Stomach (tissue), 19 donors: ENCODE measurements around the gene KIF1A. TPM values are rescaled to one million over a fixed set of nuclear protein-coding genes. Genes with fewer than 3 reads are reported as not detected.

ENCODE experiments used
- DNase-seq, 2 donors: peaks; one replicate each; pipeline versions ENCODE4 v3.0.0 to v3.0.0-alpha.2; 2013 to 2019
- H3K27ac ChIP-seq, 5 donors: fragments of 200-600 bp in 4 of 5; sonication (generic) in 4 of 5; one replicate each; pipeline ENCODE4 v1.5.1; 2013 to 2019; ENCODE audit warnings: mild to moderate bottlenecking in 1 of 5, moderate library complexity in 1 of 5
- H3K27me3 ChIP-seq, 3 donors: fragments of 200-600 bp; sonication (generic); one replicate each; pipeline ENCODE4 v1.5.1; 2017 to 2019; ENCODE audit warnings: mixed run types in 1 of 3
- H3K36me3 ChIP-seq, 4 donors: fragments of 200-600 bp; sonication (generic); 1 replicate in 3 of 4; 2 replicates in 1 of 4; pipeline ENCODE4 v1.5.1; 2016 to 2019
- H3K4me1 ChIP-seq, 4 donors: fragments of 200-600 bp; sonication (generic); one replicate each; pipeline ENCODE4 v1.5.1; 2016 to 2019
- H3K4me3 ChIP-seq, 4 donors: fragments of 200-600 bp; sonication (generic) in 3 of 4; one replicate each; pipeline ENCODE4 v1.5.1; 2016 to 2019; ENCODE audit warnings: mild to moderate bottlenecking in 1 of 4
- H3K9me3 ChIP-seq, 4 donors: fragments of 200-600 bp; sonication (generic); one replicate each; pipeline ENCODE4 v1.5.1; 2016 to 2019
- CTCF ChIP-seq, 7 experiments: fragments of 450-650 bp in 4 of 7; fragments of 200-600 bp in 3 of 7; sonication (generic) in 3 of 7; IDR thresholded peaks; one replicate each; pipeline ENCODE4 v1.5.1; 2016 to 2019; ENCODE audit warnings: antibody characterized with exemption in 7 of 7, control low read depth in 2 of 7, mild to moderate bottlenecking in 1 of 7
- EP300 ChIP-seq: sonication (generic); formaldehyde crosslinking; IDR thresholded peaks from one replicate; pipeline ENCODE4 v1.6.1; 2017; ENCODE audit warnings: antibody characterized with exemption
- POLR2A ChIP-seq, 4 donors: fragments of 450-650 bp; IDR thresholded peaks; one replicate each; pipeline ENCODE4 v1.6.1; 2016; ENCODE audit warnings: antibody characterized with exemption in 4 of 4, control low read depth in 2 of 4, mild to moderate bottlenecking in 1 of 4, moderate library complexity in 1 of 4
- POLR2AphosphoS5 ChIP-seq, 3 donors: sonication (generic); formaldehyde crosslinking; IDR thresholded peaks; one replicate each; pipeline ENCODE4 v1.6.1; 2016; ENCODE audit warnings: antibody characterized with exemption in 3 of 3
- WGBS, 5 donors: extraction: QIAGEN DNeasy Blood & Tissue Kit in 3 of 5; methylation state at CpG; one replicate each; pipeline versions ENCODE4 v1.1.5 to v1.1.7; 2013 to 2018; 5-methylcytosine and 5-hydroxymethylcytosine counted together
- intact Hi-C: fragments of 100-400 bp; cut with DNase I; formaldehyde crosslinking; loops from one replicate; pipeline ENCODE4 v1.15.1; 2023; ENCODE audit warnings: low total_unique reads
- long read RNA-seq, 10 donors: transcript quantifications; one replicate each; lab custom pipeline, GENCODE V29; 2026
- polyA plus RNA-seq, 3 donors: library from polyadenylated mRNA; stranded (reverse); fragments of 200-250 nt; gene quantifications; one replicate each; pipeline ENCODE4 v1.2.3, GENCODE V29; 2013
- total RNA-seq, 5 donors: library from RNA; depleted of rRNA; stranded (reverse); fragments of >200 nt; gene quantifications; one replicate each; pipeline versions ENCODE4 v1.1.0 to v1.2.3, GENCODE V29; 2014 to 2016
- donor health status: healthy with polysubstance abuse.
- donor health status: Bipolar disorder and iron deficiency.
- donor health status: healthy.

KIF1A gene
- total RNA-seq = 10 to 100 TPM in 1 of 5 donors, 1 to 10 TPM in 3, under 1 TPM in 1; 0.29 to 12.5 (median 3.9) TPM
- polyA plus RNA-seq = 1 to 10 TPM in 1 of 3 donors, under 1 TPM in 2; 0.15 to 4.9 (median 0.63) TPM
- long read RNA-seq, donor 1 = 0 reads
- long read RNA-seq, donor 2 = 0 reads
- long read RNA-seq, donor 3 = 0 reads
- long read RNA-seq, donor 4 = 0 reads
- long read RNA-seq, donor 5 = 0 reads
- long read RNA-seq, donor 6 = 0 reads
- long read RNA-seq, donor 7 = 0 reads
- long read RNA-seq, donor 8 = 0 reads
- long read RNA-seq, donor 9 = 0 reads
- long read RNA-seq, donor 10 = 0 reads

GRCh38 chr2:240819858-240820606 is at the start of gene KIF1A:
Gene KIF1A (minus strand): TSS chr2:240820219. CDS start chr2:240797752, 22,467 bp downstream.
- Histone ChIP-seq H3K9me3 (peaks cover 0 to 12% (median 9%) of the 10 kb centered on the region in 4 donors), H3K27ac (peak within 1 kb of the TSS in 2 of 5 donors; percentile 37 to 46), H3K4me3 (peak within 1 kb of the TSS; percentile 31 to 46 (median 40)), H3K4me1 (peaks cover 26 to 29% (median 28%) of the 10 kb centered on the region in 4 donors), H3K27me3 (peaks cover 24 to 93% (median 59%) of the 10 kb centered on the region in 3 donors), H3K36me3 (no peaks in the 10 kb centered on the region)
- TF ChIP-seq CTCF (IDR thresholded peaks at IDR 0.05) = no peak
- no peak for TF ChIP-seq EP300
- TF ChIP-seq POLR2A (IDR thresholded peaks at IDR 0.05) = no peak
- TF ChIP-seq POLR2AphosphoS5 (IDR thresholded peaks at IDR 0.05) = no peak
- intact Hi-C loops = no loop called here
- 1 to 2% (median 1%) methylated on average over 39 to 104 of the region's 104 CpGs for WGBS, 5 donors
- peak; percentile 33 to 88 for DNase-seq

- H3K4me3 ChIP-seq = no peak overlapping the region
- no peak for DNase-seq
- intact Hi-C loops = no loop called here
- H3K4me1 ChIP-seq = peaks cover 0 to 3% (median 0%) of the 10 kb centered on the region in 4 donors
- H3K27ac ChIP-seq = no peak overlapping the region
- H3K9me3 ChIP-seq = no peaks in the 10 kb centered on the region
- 90 to 93% (median 91%) methylated on average over 15 to 25 of the region's 25 CpGs for WGBS, 5 donors
- no peaks in the 10 kb centered on the region for H3K36me3 ChIP-seq
- no peak for TF ChIP-seq POLR2AphosphoS5 (IDR thresholded peaks at IDR 0.05)
- peaks cover 0 to 15% (median 0%) of the 10 kb centered on the region in 3 donors for H3K27me3 ChIP-seq
These were observed 49.3 kb upstream of the KIF1A start for GRCh38 chr2:240869109-240869955.

GRCh38 chr2:240868286-240869108 is 48.5 kb upstream of the KIF1A start, which contains the start of gene AGXT:
Gene AGXT (plus strand): TSS chr2:240868824. CDS start chr2:240868866, 42 bp downstream.
- H3K9me3 ChIP-seq = no peaks in the 10 kb centered on the region
- 61 to 76% (median 71%) methylated on average over 16 to 21 of the region's 21 CpGs for WGBS, 5 donors

More at GRCh38 chr2:240868286-240869108, 48.5 kb upstream of the KIF1A start, which contains the start of gene AGXT:
- Histone ChIP-seq H3K4me3 (no peak within 1 kb of the TSS), H3K27me3 (peaks cover 0 to 15% (median 0%) of the 10 kb centered on the region in 3 donors), H3K36me3 (no peaks in the 10 kb centered on the region), H3K4me1 (no peaks in the 10 kb centered on the region), H3K27ac (no peak within 1 kb of the TSS)
- TF ChIP-seq POLR2A (IDR thresholded peaks at IDR 0.05) = no peak
- TF ChIP-seq POLR2AphosphoS5 (IDR thresholded peaks at IDR 0.05) = no peak
- TF ChIP-seq EP300 = no peak
- TF ChIP-seq CTCF (IDR thresholded peaks at IDR 0.05) = no peak
- no peak for DNase-seq
- intact Hi-C loops = no loop called here
